Right lobe of liver (tissue), 4 donors: Measurements from ENCODE around the gene P2RY2.

ENCODE experiments used
- POLR2A ChIP-seq: fragments of 450-650 bp; IDR thresholded peaks from one replicate; pipeline ENCODE4 v1.6.1; 2017; ENCODE audit warnings: antibody characterized with exemption, mild to moderate bottlenecking
- TF ChIP-seq, protein P1 (sequence below), 4 donors: fragments of 200-600 bp in 3 of 4; fragments of 450-650 bp in 1 of 4; IDR thresholded peaks; one replicate each; pipeline versions ENCODE4 v1.5.1 to v1.8.0; 2016 to 2022; ENCODE audit warnings: antibody characterized with exemption in 4 of 4, mild to moderate bottlenecking in 2 of 4
- donor health status: DM: no; HTN: no; CAD: no.
- donor health status: DM: no; HTN: no; CAD: no.
- donor health status: DM: no; HTN: yes; CAD: no.

DNA sequence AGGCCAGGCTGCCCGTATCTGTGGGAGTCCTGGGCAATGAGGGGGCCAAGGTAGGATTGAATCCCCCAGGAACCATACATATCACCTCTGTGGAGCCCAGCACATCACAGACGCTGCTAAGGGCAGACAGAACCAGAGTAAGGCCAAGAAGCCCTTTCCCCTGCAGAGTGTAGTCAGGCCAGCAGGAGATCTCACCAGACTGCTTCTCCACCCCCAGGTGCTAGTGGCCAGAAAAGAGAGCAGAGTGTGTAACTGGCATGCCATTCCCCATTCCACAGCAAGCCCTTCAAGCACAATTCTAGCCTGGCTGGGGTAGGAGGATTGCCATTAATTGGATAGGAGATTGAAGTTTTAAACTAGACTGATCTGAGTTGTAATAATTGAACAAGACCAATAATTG is 47.9 kb upstream of the P2RY2 start:
- TF ChIP-seq, protein P1, sequence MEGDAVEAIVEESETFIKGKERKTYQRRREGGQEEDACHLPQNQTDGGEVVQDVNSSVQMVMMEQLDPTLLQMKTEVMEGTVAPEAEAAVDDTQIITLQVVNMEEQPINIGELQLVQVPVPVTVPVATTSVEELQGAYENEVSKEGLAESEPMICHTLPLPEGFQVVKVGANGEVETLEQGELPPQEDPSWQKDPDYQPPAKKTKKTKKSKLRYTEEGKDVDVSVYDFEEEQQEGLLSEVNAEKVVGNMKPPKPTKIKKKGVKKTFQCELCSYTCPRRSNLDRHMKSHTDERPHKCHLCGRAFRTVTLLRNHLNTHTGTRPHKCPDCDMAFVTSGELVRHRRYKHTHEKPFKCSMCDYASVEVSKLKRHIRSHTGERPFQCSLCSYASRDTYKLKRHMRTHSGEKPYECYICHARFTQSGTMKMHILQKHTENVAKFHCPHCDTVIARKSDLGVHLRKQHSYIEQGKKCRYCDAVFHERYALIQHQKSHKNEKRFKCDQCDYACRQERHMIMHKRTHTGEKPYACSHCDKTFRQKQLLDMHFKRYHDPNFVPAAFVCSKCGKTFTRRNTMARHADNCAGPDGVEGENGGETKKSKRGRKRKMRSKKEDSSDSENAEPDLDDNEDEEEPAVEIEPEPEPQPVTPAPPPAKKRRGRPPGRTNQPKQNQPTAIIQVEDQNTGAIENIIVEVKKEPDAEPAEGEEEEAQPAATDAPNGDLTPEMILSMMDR (IDR thresholded peaks at IDR 0.05) = no peak
- no peak for TF ChIP-seq POLR2A
